PC-9 (cell line): Measurements from ENCODE around the gene FCHO1.

Source experiments
- EZH2 ChIP-seq: fragments of 200-600 bp; sonication (generic); IDR thresholded peaks from 2 replicates; pipeline ENCODE4 v1.8.0; 2017; ENCODE audit warnings: antibody characterized with exemption, low read depth
- TF ChIP-seq, protein P1 (sequence below): fragments of 200-600 bp; sonication (generic); conservative IDR thresholded peaks from 2 replicates; pipeline ENCODE4 v1.6.1; 2017; ENCODE audit warnings: mixed run types, antibody characterized with exemption, mild to moderate bottlenecking, moderate library complexity

DNA sequence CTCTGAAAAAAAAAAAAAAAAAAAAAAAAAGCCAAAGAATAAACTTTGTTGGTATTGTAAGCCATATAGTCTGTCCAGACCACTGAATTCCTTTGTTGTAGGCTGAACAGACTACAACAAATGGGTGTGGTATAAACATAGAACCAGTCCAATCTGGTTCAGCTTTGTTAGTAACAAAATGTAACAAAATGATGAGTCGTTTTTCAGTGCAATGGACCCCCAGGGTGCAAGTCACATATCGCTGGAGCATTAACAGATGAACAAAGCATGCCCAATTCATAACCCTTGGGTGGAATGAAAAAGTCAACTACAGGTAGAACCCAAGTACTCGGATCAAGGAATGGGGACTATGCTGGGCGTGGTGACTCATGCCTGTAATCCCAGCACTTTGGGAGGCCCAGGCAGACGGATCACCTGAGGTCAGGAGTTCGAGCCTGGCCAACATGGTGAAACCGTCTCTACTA is 13.6 kb upstream of the FCHO1 start:
- TF ChIP-seq, protein P1, sequence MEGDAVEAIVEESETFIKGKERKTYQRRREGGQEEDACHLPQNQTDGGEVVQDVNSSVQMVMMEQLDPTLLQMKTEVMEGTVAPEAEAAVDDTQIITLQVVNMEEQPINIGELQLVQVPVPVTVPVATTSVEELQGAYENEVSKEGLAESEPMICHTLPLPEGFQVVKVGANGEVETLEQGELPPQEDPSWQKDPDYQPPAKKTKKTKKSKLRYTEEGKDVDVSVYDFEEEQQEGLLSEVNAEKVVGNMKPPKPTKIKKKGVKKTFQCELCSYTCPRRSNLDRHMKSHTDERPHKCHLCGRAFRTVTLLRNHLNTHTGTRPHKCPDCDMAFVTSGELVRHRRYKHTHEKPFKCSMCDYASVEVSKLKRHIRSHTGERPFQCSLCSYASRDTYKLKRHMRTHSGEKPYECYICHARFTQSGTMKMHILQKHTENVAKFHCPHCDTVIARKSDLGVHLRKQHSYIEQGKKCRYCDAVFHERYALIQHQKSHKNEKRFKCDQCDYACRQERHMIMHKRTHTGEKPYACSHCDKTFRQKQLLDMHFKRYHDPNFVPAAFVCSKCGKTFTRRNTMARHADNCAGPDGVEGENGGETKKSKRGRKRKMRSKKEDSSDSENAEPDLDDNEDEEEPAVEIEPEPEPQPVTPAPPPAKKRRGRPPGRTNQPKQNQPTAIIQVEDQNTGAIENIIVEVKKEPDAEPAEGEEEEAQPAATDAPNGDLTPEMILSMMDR = no peak
- no peak for TF ChIP-seq EZH2
